OCI-LY1 (cell line): Measurements from ENCODE around the gene PLEKHA4.

ENCODE experiments used
- EZH2 ChIP-seq: fragments of 200-600 bp; sonication (generic), shearing (Covaris generic); IDR thresholded peaks from 2 replicates; pipeline ENCODE4 v1.8.0; 2017; ENCODE audit warnings: borderline replicate concordance, mixed run types, mild to moderate bottlenecking, antibody characterized with exemption, low read length, moderate library complexity, mixed read lengths
- TF ChIP-seq, protein P1 (sequence below): fragments of 200-600 bp; sonication (generic), shearing (Covaris generic); IDR thresholded peaks from 2 replicates; pipeline ENCODE4 v1.5.1; 2017; ENCODE audit warnings: mild to moderate bottlenecking, antibody characterized with exemption, low read length, moderate library complexity, mixed read lengths

GRCh38 chr19:48815870-48816501 is 52.4 kb downstream of the PLEKHA4 start:
- TF ChIP-seq, protein P1, sequence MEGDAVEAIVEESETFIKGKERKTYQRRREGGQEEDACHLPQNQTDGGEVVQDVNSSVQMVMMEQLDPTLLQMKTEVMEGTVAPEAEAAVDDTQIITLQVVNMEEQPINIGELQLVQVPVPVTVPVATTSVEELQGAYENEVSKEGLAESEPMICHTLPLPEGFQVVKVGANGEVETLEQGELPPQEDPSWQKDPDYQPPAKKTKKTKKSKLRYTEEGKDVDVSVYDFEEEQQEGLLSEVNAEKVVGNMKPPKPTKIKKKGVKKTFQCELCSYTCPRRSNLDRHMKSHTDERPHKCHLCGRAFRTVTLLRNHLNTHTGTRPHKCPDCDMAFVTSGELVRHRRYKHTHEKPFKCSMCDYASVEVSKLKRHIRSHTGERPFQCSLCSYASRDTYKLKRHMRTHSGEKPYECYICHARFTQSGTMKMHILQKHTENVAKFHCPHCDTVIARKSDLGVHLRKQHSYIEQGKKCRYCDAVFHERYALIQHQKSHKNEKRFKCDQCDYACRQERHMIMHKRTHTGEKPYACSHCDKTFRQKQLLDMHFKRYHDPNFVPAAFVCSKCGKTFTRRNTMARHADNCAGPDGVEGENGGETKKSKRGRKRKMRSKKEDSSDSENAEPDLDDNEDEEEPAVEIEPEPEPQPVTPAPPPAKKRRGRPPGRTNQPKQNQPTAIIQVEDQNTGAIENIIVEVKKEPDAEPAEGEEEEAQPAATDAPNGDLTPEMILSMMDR, result no peak
- TF ChIP-seq EZH2, result no peak
